Measurements from ENCODE around the gene CCT7. TPM values are rescaled to one million over a fixed set of nuclear protein-coding genes. Genes with fewer than 3 reads are reported as not detected.

CCT7 gene
- total RNA-seq, 1 donor from 2014 or later: 359 TPM

DNA sequence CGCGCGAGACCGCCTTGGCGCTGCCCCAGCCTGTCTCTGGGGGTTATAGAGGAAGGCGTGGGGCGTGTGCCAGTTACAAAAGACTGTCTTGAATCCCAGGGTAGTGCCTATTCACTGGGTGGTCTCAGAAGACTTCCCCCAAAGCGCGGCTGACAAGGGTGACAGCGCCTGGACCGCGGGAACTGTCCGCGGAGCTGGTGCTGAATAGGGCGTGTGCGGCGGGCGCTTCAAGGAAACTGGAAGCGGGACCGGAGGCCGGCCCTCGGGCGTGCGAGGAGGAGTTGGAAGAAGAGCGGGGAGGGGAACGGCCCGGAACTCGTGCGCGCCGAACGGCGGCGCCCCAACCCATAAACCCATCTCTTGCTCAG lies 57.0 kb downstream of the CCT7 start:
- Histone ChIP-seq H3K36me3 (ENCODE audit: insufficient read depth, low read length) (no peaks in the 10 kb centered on the region), H2AFZ (ENCODE audit: low read depth, low read length) (peak overlapping the region; percentile 64), H4K20me1 (ENCODE audit: insufficient read depth, low read length) (peaks cover 4% of the 10 kb centered on the region), H3K4me2 (ENCODE audit: low read length) (peak overlapping the region; percentile 82), H3K9ac (ENCODE audit: low read length) (no peak overlapping the region), H3K27ac (ENCODE audit: low read depth, low read length) (no peak overlapping the region), H3K9me3 (ENCODE audit: insufficient read depth, low read depth, low read length) (no peaks in the 10 kb centered on the region), H3K4me3 (ENCODE audit: insufficient read depth, low read depth, low read length) (no peak overlapping the region), H3K79me2 (ENCODE audit: insufficient read depth, low read length) (no peaks in the 10 kb centered on the region), H3K4me1 (ENCODE audit: insufficient read depth, low read length) (peaks cover 7% of the 10 kb centered on the region), H3K27me3 (ENCODE audit: insufficient read depth, low read length) (peaks cover 92% of the 10 kb centered on the region)
- FAIRE-seq (no peak), DNase-seq (ENCODE audit: low read depth) (peak; percentile 36)
- peaks cover 2% of the 10 kb centered on the region for H3K4me1 Mint-ChIP-seq (ENCODE audit: low read depth, unreplicated experiment)
- H3K4me3 Mint-ChIP-seq (ENCODE audit: unreplicated experiment): no peak overlapping the region
- H3K27ac Mint-ChIP-seq (ENCODE audit: unreplicated experiment): no peak overlapping the region
- TF ChIP-seq, protein P1, sequence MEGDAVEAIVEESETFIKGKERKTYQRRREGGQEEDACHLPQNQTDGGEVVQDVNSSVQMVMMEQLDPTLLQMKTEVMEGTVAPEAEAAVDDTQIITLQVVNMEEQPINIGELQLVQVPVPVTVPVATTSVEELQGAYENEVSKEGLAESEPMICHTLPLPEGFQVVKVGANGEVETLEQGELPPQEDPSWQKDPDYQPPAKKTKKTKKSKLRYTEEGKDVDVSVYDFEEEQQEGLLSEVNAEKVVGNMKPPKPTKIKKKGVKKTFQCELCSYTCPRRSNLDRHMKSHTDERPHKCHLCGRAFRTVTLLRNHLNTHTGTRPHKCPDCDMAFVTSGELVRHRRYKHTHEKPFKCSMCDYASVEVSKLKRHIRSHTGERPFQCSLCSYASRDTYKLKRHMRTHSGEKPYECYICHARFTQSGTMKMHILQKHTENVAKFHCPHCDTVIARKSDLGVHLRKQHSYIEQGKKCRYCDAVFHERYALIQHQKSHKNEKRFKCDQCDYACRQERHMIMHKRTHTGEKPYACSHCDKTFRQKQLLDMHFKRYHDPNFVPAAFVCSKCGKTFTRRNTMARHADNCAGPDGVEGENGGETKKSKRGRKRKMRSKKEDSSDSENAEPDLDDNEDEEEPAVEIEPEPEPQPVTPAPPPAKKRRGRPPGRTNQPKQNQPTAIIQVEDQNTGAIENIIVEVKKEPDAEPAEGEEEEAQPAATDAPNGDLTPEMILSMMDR (IDR thresholded peaks at IDR 0.05; ENCODE audit: insufficient read depth, low read depth, low read length): no peak
- TF ChIP-seq EZH2 (IDR thresholded peaks at IDR 0.05; ENCODE audit: insufficient read depth, low read length): no peak
- no peaks in the 10 kb centered on the region for H3K36me3 Mint-ChIP-seq (ENCODE audit: low read depth, unreplicated experiment)
- H3K27me3 Mint-ChIP-seq (ENCODE audit: low read depth, unreplicated experiment): peaks cover 86% of the 10 kb centered on the region
- H3K9me3 Mint-ChIP-seq (ENCODE audit: unreplicated experiment): peaks cover 2% of the 10 kb centered on the region

DNA sequence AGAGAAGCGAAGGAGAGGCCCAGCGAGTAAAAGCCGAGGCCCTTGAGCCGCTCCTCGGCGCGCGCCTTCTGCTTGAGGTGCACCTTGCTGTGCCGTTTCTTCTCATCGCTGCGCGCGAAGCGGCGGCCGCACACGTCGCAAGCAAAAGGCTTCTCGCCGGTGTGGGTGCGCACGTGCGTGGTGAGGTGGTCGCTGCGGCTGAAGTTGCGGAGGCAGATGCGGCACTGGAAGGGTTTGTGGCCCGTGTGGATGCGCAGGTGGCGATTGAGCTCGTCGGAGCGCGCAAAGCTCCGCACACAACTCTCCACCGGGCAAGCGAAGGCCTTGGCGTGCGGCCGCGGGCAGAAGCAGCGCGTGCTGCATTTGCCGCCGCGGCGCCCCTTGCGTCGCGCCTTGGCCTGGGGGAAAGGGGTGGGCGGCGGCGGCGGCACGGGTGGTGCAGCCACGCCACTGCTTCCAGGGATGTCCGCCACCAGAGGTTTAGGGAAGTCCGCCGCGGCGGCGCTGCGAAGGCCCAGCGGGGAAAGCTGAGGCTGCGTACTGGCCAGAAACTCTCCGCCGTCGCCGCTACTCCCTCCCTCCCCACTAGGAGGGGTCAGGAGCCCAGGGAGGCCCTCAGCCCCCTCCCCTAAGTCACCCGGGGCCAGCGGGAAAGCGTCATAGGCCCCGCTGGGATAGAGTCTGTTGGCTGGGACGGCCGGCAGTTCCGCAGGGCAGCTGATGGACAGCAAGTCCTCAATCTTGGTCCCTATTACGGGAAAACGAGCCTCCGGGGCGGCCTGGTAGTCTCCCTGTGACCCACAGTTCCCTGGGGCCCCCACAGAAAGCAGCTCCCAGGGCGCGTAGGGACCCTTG lies 57.6 kb downstream of the CCT7 start:
- Histone ChIP-seq H3K4me2 (ENCODE audit: low read length) (peak overlapping the region; percentile 82), H3K4me3 (ENCODE audit: insufficient read depth, low read depth, low read length) (no peak overlapping the region), H3K27me3 (ENCODE audit: insufficient read depth, low read length) (peaks cover 91% of the 10 kb centered on the region), H3K79me2 (ENCODE audit: insufficient read depth, low read length) (no peaks in the 10 kb centered on the region), H2AFZ (ENCODE audit: low read depth, low read length) (peak overlapping the region; percentile 64), H3K36me3 (ENCODE audit: insufficient read depth, low read length) (no peaks in the 10 kb centered on the region), H3K9ac (ENCODE audit: low read length) (no peak overlapping the region), H3K9me3 (ENCODE audit: insufficient read depth, low read depth, low read length) (no peaks in the 10 kb centered on the region), H3K27ac (ENCODE audit: low read depth, low read length) (no peak overlapping the region), H3K4me1 (ENCODE audit: insufficient read depth, low read length) (peaks cover 7% of the 10 kb centered on the region), H4K20me1 (ENCODE audit: insufficient read depth, low read length) (peaks cover 4% of the 10 kb centered on the region)
- H3K4me1 Mint-ChIP-seq (ENCODE audit: low read depth, unreplicated experiment): peaks cover 2% of the 10 kb centered on the region
- FAIRE-seq (no peak), DNase-seq (ENCODE audit: low read depth) (no peak)
- no peak overlapping the region for H3K4me3 Mint-ChIP-seq (ENCODE audit: unreplicated experiment)
- peaks cover 86% of the 10 kb centered on the region for H3K27me3 Mint-ChIP-seq (ENCODE audit: low read depth, unreplicated experiment)
- peaks cover 2% of the 10 kb centered on the region for H3K9me3 Mint-ChIP-seq (ENCODE audit: unreplicated experiment)
- no peaks in the 10 kb centered on the region for H3K36me3 Mint-ChIP-seq (ENCODE audit: low read depth, unreplicated experiment)
- no peak overlapping the region for H3K27ac Mint-ChIP-seq (ENCODE audit: unreplicated experiment)
- peak; percentile 98 for TF ChIP-seq EZH2 (IDR thresholded peaks at IDR 0.05; ENCODE audit: insufficient read depth, low read length)
- TF ChIP-seq, protein P1 (IDR thresholded peaks at IDR 0.05; ENCODE audit: insufficient read depth, low read depth, low read length): no peak

Data from astrocyte (in vitro differentiated cells and primary cell).